ENCODE results near the gene RBFOX2.

GRCh38 chr22:35868938-35869337, 159.7 kb downstream of the RBFOX2 start:
- TF ChIP-seq EZH2 (IDR thresholded peaks at IDR 0.05; ENCODE audit: low read length, missing control alignments): no peak
- TF ChIP-seq, protein P1, sequence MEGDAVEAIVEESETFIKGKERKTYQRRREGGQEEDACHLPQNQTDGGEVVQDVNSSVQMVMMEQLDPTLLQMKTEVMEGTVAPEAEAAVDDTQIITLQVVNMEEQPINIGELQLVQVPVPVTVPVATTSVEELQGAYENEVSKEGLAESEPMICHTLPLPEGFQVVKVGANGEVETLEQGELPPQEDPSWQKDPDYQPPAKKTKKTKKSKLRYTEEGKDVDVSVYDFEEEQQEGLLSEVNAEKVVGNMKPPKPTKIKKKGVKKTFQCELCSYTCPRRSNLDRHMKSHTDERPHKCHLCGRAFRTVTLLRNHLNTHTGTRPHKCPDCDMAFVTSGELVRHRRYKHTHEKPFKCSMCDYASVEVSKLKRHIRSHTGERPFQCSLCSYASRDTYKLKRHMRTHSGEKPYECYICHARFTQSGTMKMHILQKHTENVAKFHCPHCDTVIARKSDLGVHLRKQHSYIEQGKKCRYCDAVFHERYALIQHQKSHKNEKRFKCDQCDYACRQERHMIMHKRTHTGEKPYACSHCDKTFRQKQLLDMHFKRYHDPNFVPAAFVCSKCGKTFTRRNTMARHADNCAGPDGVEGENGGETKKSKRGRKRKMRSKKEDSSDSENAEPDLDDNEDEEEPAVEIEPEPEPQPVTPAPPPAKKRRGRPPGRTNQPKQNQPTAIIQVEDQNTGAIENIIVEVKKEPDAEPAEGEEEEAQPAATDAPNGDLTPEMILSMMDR (conservative IDR thresholded peaks at IDR 0.05 in 1 of 2, IDR thresholded peaks at IDR 0.05 in 1 of 2; ENCODE audit: low read depth in 1 of 2, low read length in 2 of 2): no peak

Data from fibroblast of lung (primary cell).